SK-N-SH (cell line): Measurements from ENCODE around the gene ABHD12. TPM values are rescaled to one million over a fixed set of nuclear protein-coding genes. Genes with fewer than 3 reads are reported as not detected.

Experiments used
- CTCF ChIA-PET: fragments of 300-600, 350-600 bp; formaldehyde crosslinking; extraction: SDS; loops from one replicate; lab custom pipeline; 2021; lab: Yijun Ruan, JAX
- POLR2A ChIA-PET: fragments of 350-600 bp; sonication (Branson Sonifier 250); formaldehyde crosslinking; extraction: SDS; loops from one replicate; lab custom pipeline; 2020; ENCODE audit warnings: antibody characterized with exemption, inconsistent platforms; lab: Yijun Ruan, JAX
- DNase-seq: peaks from one replicate; pipeline ENCODE4 v3.0.0; 2012
- H2AFZ ChIP-seq: fragments of 200-600 bp; sonication (generic); 2 replicates; pipeline ENCODE4 v1.8.1; 2016; ENCODE audit warnings: antibody characterized with exemption, mild to moderate bottlenecking, low read depth
- H3F3A ChIP-seq: fragments of 200-600 bp; sonication (generic); replicated peaks from 2 replicates; pipeline ENCODE3; 2016; ENCODE audit warnings: antibody characterized with exemption, mild to moderate bottlenecking; ENCODE audit not compliant: insufficient read depth
- H3K27ac ChIP-seq, 2 experiments: fragments of 200-500 bp in 1 of 2; fragments of 200-600 bp in 1 of 2; sonication (Bioruptor generic) in 1 of 2; sonication (generic), shearing (Covaris generic) in 1 of 2; 2 replicates each; pipeline versions ENCODE4 v1.5.1 to v1.6.1; 2014 to 2016; ENCODE audit warnings: low read depth in 2 of 2, inconsistent platforms in 1 of 2, low read length in 1 of 2, mild to moderate bottlenecking in 1 of 2, mixed read lengths in 1 of 2
- H3K27me3 ChIP-seq: fragments of 200-600 bp; sonication (generic), shearing (Covaris generic); 2 replicates; pipeline ENCODE4 v1.6.1; 2016; ENCODE audit warnings: mixed run types; ENCODE audit not compliant: insufficient read depth
- H3K36me3 ChIP-seq, 2 experiments: fragments of 200-500 bp in 1 of 2; fragments of 200-600 bp in 1 of 2; sonication (Bioruptor generic) in 1 of 2; sonication (generic) in 1 of 2; replicated peaks in 1 of 2; 2 replicates each; pipeline versions ENCODE3 to v1.5.1; 2014 to 2016; ENCODE audit warnings: low read length in 1 of 2, mild to moderate bottlenecking in 1 of 2; ENCODE audit not compliant: insufficient read depth in 2 of 2, control insufficient read depth in 1 of 2
- H3K4me1 ChIP-seq, 2 experiments: fragments of 200-500 bp in 1 of 2; fragments of 200-600 bp in 1 of 2; sonication (Bioruptor generic) in 1 of 2; sonication (generic), shearing (Covaris generic) in 1 of 2; 2 replicates each; pipeline versions ENCODE4 v1.5.1 to v1.6.1; 2014 to 2016; ENCODE audit warnings: low read depth in 1 of 2, low read length in 1 of 2, mixed run types in 1 of 2; ENCODE audit not compliant: insufficient read depth in 2 of 2, control insufficient read depth in 1 of 2
- H3K4me2 ChIP-seq: fragments of 200-600 bp; sonication (generic), shearing (Covaris generic); 2 replicates; pipeline ENCODE4 v1.6.1; 2017; ENCODE audit warnings: mixed run types
- H3K4me3 ChIP-seq, 2 experiments: fragments of 200-500 bp in 1 of 2; fragments of 200-600 bp in 1 of 2; sonication (Bioruptor generic) in 1 of 2; sonication (generic), shearing (Covaris generic) in 1 of 2; 2 replicates each; pipeline versions ENCODE4 v1.5.1 to v1.8.1; 2014 to 2016; ENCODE audit warnings: low read depth in 2 of 2, inconsistent platforms in 1 of 2, low read length in 1 of 2, mild to moderate bottlenecking in 1 of 2, mixed read lengths in 1 of 2, moderate library complexity in 1 of 2
- H3K79me2 ChIP-seq: fragments of 200-600 bp; sonication (generic); 2 replicates; pipeline ENCODE4 v1.8.1; 2017; ENCODE audit warnings: mild to moderate bottlenecking; ENCODE audit not compliant: insufficient read depth
- H3K9ac ChIP-seq: fragments of 200-600 bp; sonication (generic); 2 replicates; pipeline ENCODE4 v1.6.1; 2017; ENCODE audit warnings: mixed run types
- H3K9me2 ChIP-seq: fragments of 200-600 bp; sonication (generic); 2 replicates; pipeline ENCODE4 v1.6.1; 2017; ENCODE audit warnings: mixed run types
- H3K9me3 ChIP-seq: fragments of 200-600 bp; sonication (generic); 2 replicates; pipeline ENCODE4 v1.6.1; 2017; ENCODE audit warnings: mixed run types, mild to moderate bottlenecking, moderate library complexity
- H4K20me1 ChIP-seq: fragments of 200-600 bp; sonication (generic); 2 replicates; pipeline ENCODE4 v1.6.1; 2017; ENCODE audit warnings: mild to moderate bottlenecking, mixed run types; ENCODE audit not compliant: insufficient read depth
- CHD2 ChIP-seq: fragments of 150-350 bp; IDR thresholded peaks from 2 replicates; pipeline ENCODE4 v1.6.1; 2018; ENCODE audit warnings: low read length; ENCODE audit not compliant: partially characterized antibody
- ELF1 ChIP-seq: IDR thresholded peaks from 2 replicates; pipeline ENCODE4 v1.4.0; 2012
- FOXM1 ChIP-seq: IDR thresholded peaks from 2 replicates; pipeline ENCODE4 v1.4.0; 2012; ENCODE audit warnings: low read depth, mild to moderate bottlenecking
- GABPA ChIP-seq: IDR thresholded peaks from 2 replicates; pipeline ENCODE4 v1.4.0; 2012; ENCODE audit warnings: low read depth, mild to moderate bottlenecking
- GATA2 ChIP-seq: sonication (generic); formaldehyde crosslinking; IDR thresholded peaks from 2 replicates; pipeline ENCODE4 v1.5.0; 2020; ENCODE audit warnings: mild to moderate bottlenecking, missing genetic modification reagents
- JUND ChIP-seq: IDR thresholded peaks from 2 replicates; pipeline ENCODE4 v1.4.0; 2012
- MEF2A ChIP-seq: IDR thresholded peaks from 2 replicates; pipeline ENCODE4 v1.4.0; 2012; ENCODE audit warnings: low read depth, borderline replicate concordance
- MXI1 ChIP-seq: IDR thresholded peaks from 2 replicates; pipeline ENCODE4 v1.6.1; 2012; ENCODE audit warnings: mild to moderate bottlenecking, low read depth, low read length, improper control_type of control experiment
- NFIC ChIP-seq: IDR thresholded peaks from 2 replicates; pipeline ENCODE4 v1.4.0; 2012; ENCODE audit warnings: borderline replicate concordance
- POLR2AphosphoS5 ChIP-seq: IDR thresholded peaks from 2 replicates; pipeline ENCODE4 v1.6.1; 2012; ENCODE audit warnings: low read depth, low read length
- RCOR1 ChIP-seq: fragments of 150-350 bp; IDR thresholded peaks from 2 replicates; pipeline ENCODE4 v1.6.1; 2017; ENCODE audit warnings: antibody characterized with exemption, low read length
- RFX5 ChIP-seq: IDR thresholded peaks from 2 replicates; pipeline ENCODE4 v1.6.1; 2012; ENCODE audit warnings: mild to moderate bottlenecking, improper control_type of control experiment, low read length
- RXRA ChIP-seq: IDR thresholded peaks from 2 replicates; pipeline ENCODE4 v1.4.0; 2012; ENCODE audit warnings: low read depth, mild to moderate bottlenecking, borderline replicate concordance
- SIN3A ChIP-seq: IDR thresholded peaks from 2 replicates; pipeline ENCODE4 v1.6.1; 2012; ENCODE audit warnings: low read depth, mild to moderate bottlenecking, low read length, moderate library complexity, borderline replicate concordance
- TCF12 ChIP-seq: IDR thresholded peaks from 2 replicates; pipeline ENCODE4 v1.4.0; 2012
- TEAD4 ChIP-seq: IDR thresholded peaks from 2 replicates; pipeline ENCODE4 v1.4.0; 2012; ENCODE audit warnings: mild to moderate bottlenecking, borderline replicate concordance; ENCODE audit not compliant: insufficient read depth
- YY1 ChIP-seq: IDR thresholded peaks from 2 replicates; pipeline ENCODE4 v1.4.0; 2012; ENCODE audit warnings: low read depth, mild to moderate bottlenecking
- WGBS: methylation state at CpG from one replicate; pipeline ENCODE4 v1.1.6; 2017; ENCODE audit warnings: low lambda C conversion rate; 5-methylcytosine and 5-hydroxymethylcytosine counted together
- polyA plus RNA-seq, 3 experiments: library from polyadenylated mRNA; depleted of rRNA; stranded (reverse); fragments of >200 nt; gene quantifications; 2 replicates each; pipeline ENCODE4 v1.2.3, GENCODE V29; 2012
- TF ChIP-seq, protein P1 (sequence below): fragments of 200-600 bp; sonication (generic); IDR thresholded peaks from 2 replicates; pipeline ENCODE4 v1.6.1; 2017; ENCODE audit warnings: antibody characterized with exemption, mild to moderate bottlenecking, moderate library complexity
- TF ChIP-seq, protein P2 (sequence below): IDR thresholded peaks from 2 replicates; pipeline ENCODE4 v1.4.0; 2012; ENCODE audit warnings: low read depth, borderline replicate concordance
- TF ChIP-seq, protein P3 (sequence below): fragments of 150-350 bp; IDR thresholded peaks from 2 replicates; pipeline ENCODE4 v1.6.1; 2016; ENCODE audit warnings: mild to moderate bottlenecking, low read depth, low read length

ABHD12 gene
- polyA plus RNA-seq, 1 of the 3 experiments (the other 2 are of a cell fraction) = 33.5 TPM

- Histone ChIP-seq H2AFZ (no peak overlapping the region), H3K9me2 (no peaks in the 10 kb centered on the region), H3K4me2 (no peak overlapping the region), H3K4me3 (no peak overlapping the region), H3K36me3 (peaks cover 3 to 12% of the 10 kb centered on the region in 2 experiments), H4K20me1 (peaks cover 84% of the 10 kb centered on the region), H3K9me3 (no peaks in the 10 kb centered on the region), H3K27ac (no peak overlapping the region), H3K27me3 (no peaks in the 10 kb centered on the region), H3F3A (peaks cover 8% of the 10 kb centered on the region), H3K4me1 (peaks cover 11 to 52% of the 10 kb centered on the region in 2 experiments), H3K79me2 (peaks cover 95% of the 10 kb centered on the region), H3K9ac (no peak overlapping the region)
- no peak for TF ChIP-seq TCF12
- TF ChIP-seq CHD2 = no peak
- no peak for TF ChIP-seq GABPA
- TF ChIP-seq, protein P1, sequence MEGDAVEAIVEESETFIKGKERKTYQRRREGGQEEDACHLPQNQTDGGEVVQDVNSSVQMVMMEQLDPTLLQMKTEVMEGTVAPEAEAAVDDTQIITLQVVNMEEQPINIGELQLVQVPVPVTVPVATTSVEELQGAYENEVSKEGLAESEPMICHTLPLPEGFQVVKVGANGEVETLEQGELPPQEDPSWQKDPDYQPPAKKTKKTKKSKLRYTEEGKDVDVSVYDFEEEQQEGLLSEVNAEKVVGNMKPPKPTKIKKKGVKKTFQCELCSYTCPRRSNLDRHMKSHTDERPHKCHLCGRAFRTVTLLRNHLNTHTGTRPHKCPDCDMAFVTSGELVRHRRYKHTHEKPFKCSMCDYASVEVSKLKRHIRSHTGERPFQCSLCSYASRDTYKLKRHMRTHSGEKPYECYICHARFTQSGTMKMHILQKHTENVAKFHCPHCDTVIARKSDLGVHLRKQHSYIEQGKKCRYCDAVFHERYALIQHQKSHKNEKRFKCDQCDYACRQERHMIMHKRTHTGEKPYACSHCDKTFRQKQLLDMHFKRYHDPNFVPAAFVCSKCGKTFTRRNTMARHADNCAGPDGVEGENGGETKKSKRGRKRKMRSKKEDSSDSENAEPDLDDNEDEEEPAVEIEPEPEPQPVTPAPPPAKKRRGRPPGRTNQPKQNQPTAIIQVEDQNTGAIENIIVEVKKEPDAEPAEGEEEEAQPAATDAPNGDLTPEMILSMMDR = no peak
- TF ChIP-seq POLR2AphosphoS5 = no peak
- TF ChIP-seq YY1 = no peak
- no peak for TF ChIP-seq SIN3A
- no peak for TF ChIP-seq NFIC
- TF ChIP-seq TEAD4 = no peak
- TF ChIP-seq, protein P2, sequence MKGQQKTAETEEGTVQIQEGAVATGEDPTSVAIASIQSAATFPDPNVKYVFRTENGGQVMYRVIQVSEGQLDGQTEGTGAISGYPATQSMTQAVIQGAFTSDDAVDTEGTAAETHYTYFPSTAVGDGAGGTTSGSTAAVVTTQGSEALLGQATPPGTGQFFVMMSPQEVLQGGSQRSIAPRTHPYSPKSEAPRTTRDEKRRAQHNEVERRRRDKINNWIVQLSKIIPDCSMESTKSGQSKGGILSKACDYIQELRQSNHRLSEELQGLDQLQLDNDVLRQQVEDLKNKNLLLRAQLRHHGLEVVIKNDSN = no peak
- no peak for TF ChIP-seq MXI1
- TF ChIP-seq RCOR1 = no peak
- no peak for TF ChIP-seq RXRA
- no peak for TF ChIP-seq ELF1
- TF ChIP-seq JUND = no peak
- TF ChIP-seq FOXM1 = no peak
- TF ChIP-seq RFX5 = no peak
- CTCF ChIA-PET = interaction anchor here (1.1 kb wide), 1 partner anchor 42 kb away, joined by 4 read pairs; no protein-coding TSS in a partner anchor
- POLR2A ChIA-PET = interaction anchor here (1.0 kb wide), 1 partner anchor 146 kb away, joined by 3 read pairs; no protein-coding TSS in a partner anchor
- 87% methylated on average over 4 of the region's 6 CpGs for WGBS
- peak; percentile 3 for DNase-seq
Measured at GRCh38 chr20:25252686-25253421, 137.8 kb downstream of the ABHD12 start.

- H3K36me3 ChIP-seq = peaks cover 3 to 12% of the 10 kb centered on the region in 2 experiments
- H3K79me2 ChIP-seq = peaks cover 89% of the 10 kb centered on the region
- peaks cover 78% of the 10 kb centered on the region for H4K20me1 ChIP-seq
- CTCF ChIA-PET = interaction anchor here (0.6 to 1.1 kb wide), 2 partner anchors 42 to 49 kb away, joined by 3 to 4 read pairs; no protein-coding TSS in a partner anchor
- no peaks in the 10 kb centered on the region for H3K9me3 ChIP-seq
- 94% methylated on average over 3 of the region's 6 CpGs for WGBS
- peaks cover 11 to 56% of the 10 kb centered on the region in 2 experiments for H3K4me1 ChIP-seq
- H3K9me2 ChIP-seq = no peaks in the 10 kb centered on the region
- H3K27me3 ChIP-seq = no peaks in the 10 kb centered on the region
- no peak overlapping the region for H3K9ac ChIP-seq
- H3F3A ChIP-seq = peaks cover 8% of the 10 kb centered on the region
- no peak overlapping the region for H2AFZ ChIP-seq
- H3K4me2 ChIP-seq = no peak overlapping the region
- no peak overlapping the region for H3K4me3 ChIP-seq
- DNase-seq = no peak
- no peak overlapping the region for H3K27ac ChIP-seq
- POLR2A ChIA-PET = interaction anchor here (1.0 kb wide), 1 partner anchor 147 kb away, joined by 3 read pairs; no protein-coding TSS in a partner anchor
- TF ChIP-seq MEF2A (no peak), YY1 (no peak), SIN3A (no peak), RFX5 (no peak), GATA2 (CRISPR knock-in tag) (no peak), CHD2 (no peak)
- TF ChIP-seq, protein P2 = no peak
- TF ChIP-seq, protein P3, sequence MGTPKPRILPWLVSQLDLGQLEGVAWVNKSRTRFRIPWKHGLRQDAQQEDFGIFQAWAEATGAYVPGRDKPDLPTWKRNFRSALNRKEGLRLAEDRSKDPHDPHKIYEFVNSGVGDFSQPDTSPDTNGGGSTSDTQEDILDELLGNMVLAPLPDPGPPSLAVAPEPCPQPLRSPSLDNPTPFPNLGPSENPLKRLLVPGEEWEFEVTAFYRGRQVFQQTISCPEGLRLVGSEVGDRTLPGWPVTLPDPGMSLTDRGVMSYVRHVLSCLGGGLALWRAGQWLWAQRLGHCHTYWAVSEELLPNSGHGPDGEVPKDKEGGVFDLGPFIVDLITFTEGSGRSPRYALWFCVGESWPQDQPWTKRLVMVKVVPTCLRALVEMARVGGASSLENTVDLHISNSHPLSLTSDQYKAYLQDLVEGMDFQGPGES = no peak
- TF ChIP-seq, protein P1 = no peak
Measured at GRCh38 chr20:25252230-25252651, 138.4 kb downstream of the ABHD12 start.
